HG02852 (cell line): ENCODE measurements around the gene FOXC1.
A peak's percentile ranks its signal among the peaks of the same experiment; 100 is the strongest.

Experiments used
- ATAC-seq: cut with Tn5 transposase; IDR thresholded peaks from one replicate; pipeline ENCODE4 v1.9.1; 2021; ENCODE audit warnings: mild to moderate bottlenecking, moderate library complexity; ENCODE audit not compliant: unreplicated experiment

Gene FOXC1

DNA sequence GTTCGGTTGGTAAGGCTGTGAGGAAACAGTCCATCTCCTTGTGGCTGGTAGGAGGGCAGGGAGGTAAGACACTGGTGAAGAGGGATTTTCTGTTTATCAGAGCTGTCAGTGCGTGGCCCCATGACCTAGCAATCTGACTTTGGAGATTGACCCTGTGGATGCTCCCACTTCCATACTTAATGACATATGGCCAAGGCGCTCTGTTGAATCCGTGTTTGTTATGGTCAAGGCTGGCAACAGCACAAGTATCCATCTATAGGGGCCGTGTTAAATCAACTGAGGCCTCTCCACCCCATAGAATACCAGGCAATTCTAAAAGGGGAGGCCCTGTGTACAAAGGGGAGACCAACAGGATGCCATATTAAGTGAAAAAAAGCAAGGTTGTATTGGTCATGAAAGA lies 25.6 kb upstream of the FOXC1 start:
- ATAC-seq, result no peak

GRCh38 chr6:1584996-1585668 lies 24.6 kb upstream of the FOXC1 start:
- ATAC-seq, result no peak

- ATAC-seq, result no peak
These were observed 24.1 kb upstream of the FOXC1 start for GRCh38 chr6:1585669-1586049.

GRCh38 chr6:1586256-1586655 lies 23.5 kb upstream of the FOXC1 start:
- ATAC-seq, result no peak

DNA sequence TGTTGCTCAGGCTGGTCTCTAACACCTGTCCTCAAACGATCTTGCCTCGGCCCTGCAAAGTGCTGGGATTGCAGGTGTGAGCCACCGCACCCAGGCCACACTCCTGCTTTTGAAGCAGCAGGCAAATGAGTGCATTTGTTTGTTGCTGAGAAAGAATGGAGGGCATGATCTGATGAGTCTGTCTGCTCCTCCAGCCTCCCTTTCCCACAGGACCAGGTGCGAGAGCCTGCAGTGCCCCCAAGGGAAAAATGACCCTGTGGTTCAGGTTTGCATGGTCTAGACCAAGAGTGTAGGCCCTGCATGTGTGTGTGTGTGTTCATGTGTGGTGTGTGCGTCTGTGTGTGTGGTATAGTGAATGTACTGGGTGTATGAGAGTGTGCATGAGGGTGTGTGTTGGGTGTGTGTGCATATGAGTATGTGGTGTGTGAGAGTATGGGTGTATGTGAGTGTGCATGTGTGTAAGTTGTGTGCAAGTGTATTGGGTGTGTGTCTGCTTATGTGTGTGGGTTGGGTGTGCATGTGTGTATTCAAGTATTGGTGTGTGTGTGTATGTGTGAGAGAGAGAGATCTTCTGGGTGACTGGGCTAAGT lies 22.8 kb upstream of the FOXC1 start:
- no peak for ATAC-seq

- no peak for ATAC-seq
These were observed 22.2 kb upstream of the FOXC1 start for GRCh38 chr6:1587546-1587945.

DNA sequence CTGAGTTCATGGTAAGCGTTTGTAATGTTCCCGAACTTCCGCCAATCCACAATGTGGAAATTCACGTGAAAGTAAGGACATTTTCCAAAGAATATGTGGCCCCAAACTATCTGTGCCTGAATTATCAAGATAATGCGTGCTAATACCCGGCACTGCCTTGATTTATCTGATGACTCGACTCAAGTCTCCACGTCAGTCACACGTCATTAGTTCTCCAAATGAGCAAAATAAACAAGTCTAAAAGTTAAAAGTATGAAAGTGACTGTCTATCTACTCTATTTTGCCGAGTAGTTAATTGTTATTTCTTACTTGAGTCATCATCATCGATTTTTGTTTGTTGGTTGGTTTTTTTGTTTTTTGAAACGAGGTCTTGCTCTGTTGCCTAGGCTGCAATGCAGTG lies 21.7 kb upstream of the FOXC1 start:
- ATAC-seq, result no peak

DNA sequence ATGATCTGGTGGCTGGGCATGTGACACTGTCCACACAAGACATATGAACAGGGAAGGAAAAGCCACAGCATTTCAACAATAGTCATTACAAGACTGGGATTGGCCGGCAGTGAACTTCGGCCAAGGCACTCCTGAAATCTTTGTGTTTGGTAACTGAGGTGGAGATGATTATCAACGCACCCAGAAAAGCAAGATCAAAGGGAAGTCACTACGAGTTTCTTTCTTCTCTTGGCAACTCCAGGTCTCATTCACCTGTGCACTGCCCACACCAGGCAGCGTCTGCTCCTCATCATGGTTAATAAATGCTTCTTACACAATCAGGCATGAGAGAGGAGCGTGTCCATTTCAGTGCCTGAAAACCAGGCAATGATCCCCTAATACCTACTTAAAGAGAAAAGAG lies 20.5 kb upstream of the FOXC1 start:
- no peak for ATAC-seq

DNA sequence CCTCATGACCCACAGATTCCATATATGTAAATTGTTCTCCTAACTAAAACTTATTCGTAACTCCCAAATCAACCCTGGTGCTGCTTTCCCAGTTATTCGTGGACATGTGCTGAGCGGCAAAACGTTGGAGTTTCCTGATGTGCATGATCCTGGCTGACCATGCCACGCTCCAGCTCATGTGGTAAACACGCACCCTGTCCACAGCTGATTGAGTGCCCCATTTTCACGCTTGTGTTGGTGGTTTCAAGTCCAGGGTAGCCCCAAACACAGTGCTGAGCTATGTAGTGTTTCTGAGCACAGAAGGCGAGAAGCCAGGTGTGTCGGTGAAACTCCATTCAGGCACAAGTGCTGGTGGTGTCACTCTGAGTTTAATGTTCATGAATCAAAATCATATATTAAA lies 19.1 kb upstream of the FOXC1 start:
- no peak for ATAC-seq

DNA sequence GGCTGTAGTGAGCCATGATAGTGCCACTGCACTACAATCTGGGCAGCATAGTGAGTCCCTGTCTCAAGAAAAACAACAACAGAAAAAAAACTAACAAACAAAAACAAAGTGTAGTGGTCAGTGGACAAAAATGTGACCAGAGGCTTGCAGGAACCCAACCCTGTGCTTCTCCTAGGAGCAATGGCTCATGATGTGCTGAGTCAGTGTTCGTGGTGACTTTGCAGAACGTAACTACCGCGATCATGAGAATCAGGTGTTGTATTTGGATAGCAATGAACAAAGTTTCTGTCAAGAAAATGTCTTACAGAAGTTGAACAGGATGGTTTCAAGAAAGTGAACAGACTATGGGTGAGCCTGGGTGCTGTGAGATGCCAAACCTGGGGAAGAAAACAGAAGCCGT lies 18.5 kb upstream of the FOXC1 start:
- ATAC-seq, result no peak

DNA sequence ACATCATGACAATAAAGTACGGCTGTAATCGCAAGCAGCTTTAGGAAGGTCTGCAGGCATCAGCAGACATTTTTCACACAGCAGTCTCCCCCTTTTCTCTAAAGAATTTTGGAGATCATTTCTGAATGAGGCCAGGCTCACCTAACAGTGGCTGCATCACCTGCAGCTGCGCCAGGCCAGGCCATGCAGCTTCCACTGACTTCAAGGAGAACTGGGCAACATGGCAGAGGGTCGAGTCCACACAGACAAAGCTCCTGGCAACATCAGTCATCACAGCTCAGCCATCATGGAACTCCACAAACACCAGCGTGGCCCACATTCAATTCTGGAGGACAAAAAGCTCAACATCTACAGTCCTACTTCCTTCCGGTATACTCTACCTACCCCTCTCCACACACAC lies 17.8 kb upstream of the FOXC1 start:
- no peak for ATAC-seq

DNA sequence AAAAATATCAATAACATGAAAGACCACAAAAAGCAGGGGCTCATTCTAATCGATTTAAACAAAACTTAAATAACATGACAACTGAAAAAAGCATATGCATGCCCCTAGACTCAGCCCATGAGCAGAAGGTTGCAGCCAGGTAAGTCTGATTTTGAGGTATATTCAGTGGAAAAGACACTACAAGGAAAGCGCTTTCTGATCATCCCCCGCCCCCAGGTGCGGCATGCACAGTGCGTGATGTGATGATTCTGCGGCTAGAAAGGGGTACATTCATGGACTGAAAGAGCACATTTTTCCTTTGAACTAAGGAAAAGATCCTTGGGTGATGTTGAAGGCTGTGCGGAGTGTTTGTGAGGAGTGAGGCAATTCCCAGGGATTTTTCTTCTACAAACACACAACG lies 16.9 kb upstream of the FOXC1 start:
- no peak for ATAC-seq

GRCh38 chr6:1593286-1593957 lies 16.3 kb upstream of the FOXC1 start:
- no peak for ATAC-seq

DNA sequence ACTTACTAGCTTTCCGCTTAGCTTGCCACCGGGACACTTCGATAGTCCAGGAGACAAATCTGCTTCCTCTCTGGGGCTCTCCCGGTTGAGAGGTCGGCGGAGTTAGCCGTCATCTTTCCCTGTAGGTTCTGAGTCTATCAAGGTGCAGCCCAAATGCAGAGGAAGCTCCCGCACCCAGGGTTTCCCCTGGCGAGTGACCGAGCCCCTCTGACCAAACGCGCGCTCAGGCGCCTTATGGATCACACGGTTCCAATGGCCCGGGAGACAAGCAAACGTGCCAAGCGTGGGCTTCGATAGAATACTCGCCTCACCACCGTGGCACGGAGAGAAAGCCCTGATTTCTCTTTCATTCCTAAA lies 15.8 kb upstream of the FOXC1 start:
- no peak for ATAC-seq

DNA sequence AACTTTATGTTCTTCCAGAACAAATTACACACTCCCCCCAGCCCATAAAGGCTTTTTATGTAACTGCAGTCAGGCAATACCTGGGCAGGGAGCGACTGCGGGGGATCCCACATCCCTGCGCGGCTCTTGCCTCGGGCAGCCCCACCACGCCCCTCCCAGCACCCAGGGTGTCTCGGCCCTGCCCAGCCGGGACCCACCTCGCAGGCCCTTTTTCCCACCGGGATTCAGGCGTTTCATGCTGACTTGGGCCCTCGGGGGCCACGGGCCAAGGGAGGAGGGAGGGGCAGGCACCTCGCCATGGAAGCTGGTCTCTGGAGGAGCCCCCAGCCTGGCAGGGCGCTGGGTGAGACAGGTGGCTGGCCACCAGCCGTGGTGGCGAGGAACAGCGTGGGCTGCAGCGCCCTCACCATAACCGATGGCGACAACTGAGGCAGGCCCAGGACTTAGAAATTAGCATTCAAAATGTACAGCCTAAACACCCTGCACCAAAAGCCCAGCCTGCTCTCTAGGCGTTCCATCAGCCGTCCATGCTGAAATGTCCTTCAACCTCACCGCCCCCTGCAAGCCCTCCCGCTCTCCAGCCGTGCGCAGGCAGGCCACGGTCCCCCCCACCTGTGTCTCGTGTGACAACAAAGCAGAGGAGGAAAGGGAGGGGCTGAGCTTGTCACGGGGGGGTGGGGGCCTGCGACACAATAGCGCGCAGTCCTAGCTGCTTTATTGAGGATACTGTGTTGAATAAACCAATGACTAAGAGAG lies 15.1 kb upstream of the FOXC1 start:
- ATAC-seq, result no peak

DNA sequence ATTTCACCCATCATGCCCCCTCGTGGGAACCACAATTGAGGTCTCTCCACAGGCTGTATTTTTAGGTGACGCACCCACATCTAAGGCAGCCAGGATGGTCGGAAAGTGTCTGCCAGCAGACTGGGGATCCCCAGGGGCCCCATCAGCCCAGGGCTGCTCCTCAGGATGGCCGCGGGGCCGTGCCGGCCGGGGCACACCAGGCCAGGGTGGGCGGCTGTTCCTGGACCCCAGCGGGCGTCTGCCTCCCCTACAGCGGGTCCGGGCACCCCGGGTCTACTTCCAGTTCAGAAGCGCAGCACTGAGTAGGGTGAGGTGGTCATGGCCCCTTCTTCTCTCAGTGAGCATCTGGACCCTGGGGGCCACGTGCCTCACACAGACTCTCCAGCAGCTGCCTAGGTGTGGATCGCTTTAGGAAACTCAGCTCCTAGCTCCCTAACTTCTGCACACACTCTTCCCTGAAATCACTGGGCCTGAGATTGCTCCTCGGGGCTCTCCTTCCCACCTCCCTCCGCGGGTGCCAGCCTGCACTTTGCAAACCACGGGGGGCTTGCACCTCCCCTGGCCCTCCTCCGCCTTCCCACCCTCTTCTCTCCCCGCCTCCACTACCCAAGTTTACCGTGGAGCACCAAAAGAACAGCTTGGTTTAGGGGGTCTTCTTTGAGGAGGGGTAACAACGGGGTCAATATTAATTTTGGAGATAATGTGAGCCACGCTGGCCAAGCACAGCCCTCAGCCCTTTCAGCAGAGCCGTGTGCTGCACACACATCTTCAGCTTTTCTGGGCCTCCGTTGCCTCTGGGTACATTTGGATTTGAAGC lies 14.2 kb upstream of the FOXC1 start:
- ATAC-seq, result no peak

- ATAC-seq, result peak; percentile 66
These were observed 13.4 kb upstream of the FOXC1 start for GRCh38 chr6:1596088-1596852.

DNA sequence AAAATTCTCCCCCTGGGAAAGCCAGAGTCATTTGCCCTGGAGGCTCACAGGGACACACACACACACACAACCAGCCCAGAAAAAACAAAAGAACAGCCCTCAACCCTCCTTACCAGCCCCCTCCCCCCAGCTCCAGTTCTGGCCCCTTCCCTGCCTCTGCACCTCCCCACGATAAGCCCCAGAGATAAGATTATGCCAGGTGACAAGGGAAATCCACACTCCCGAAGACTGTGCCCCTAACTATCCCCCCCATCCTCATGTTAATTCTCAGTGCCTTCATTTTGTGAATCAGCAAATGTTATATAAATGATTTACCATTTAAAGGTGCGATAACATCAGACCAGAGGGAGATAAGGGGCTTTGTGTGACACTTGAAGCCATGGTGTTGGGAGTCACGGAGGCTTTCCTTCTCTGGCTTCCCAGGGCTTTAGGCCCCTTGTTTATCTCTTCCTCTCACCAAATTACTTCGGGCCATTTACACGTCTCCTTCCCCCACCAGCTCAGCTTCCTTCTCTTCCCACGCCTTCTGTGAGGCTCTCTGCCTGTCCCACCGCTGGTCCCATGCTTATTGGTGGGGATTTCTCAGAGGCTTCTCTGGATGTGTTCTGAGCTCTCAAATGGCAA lies 12.5 kb upstream of the FOXC1 start:
- ATAC-seq, result no peak

DNA sequence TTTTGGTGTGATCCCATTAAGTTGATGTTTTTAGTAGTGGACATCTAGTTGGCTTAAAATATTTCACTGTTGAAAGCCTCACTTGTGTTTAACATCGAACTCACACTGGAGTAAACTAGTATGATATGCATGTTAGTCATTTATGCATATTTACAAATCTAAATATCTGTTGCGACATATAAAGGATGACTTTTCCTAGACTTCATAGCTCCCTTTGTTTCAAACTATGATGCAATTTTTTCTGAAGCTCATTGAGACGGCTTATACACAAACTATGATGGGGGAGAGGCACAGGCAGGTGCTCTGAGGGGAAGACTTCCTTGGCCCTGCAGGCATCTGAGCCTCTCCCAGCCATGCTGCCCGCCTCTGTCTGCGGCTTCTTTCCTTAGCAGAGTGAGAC lies 11.8 kb upstream of the FOXC1 start:
- no peak for ATAC-seq

- ATAC-seq, result no peak
These were observed 11.3 kb upstream of the FOXC1 start for GRCh38 chr6:1598433-1598832.
